ENCODE measurements around the gene IL31RA. TPM values are rescaled to one million over a fixed set of nuclear protein-coding genes. Genes with fewer than 3 reads are reported as not detected.
"Not testable (repeated sequence)": the region's sequence is repeated elsewhere in the genome, so short reads cannot be mapped to it uniquely, and the experiment has no call there.

IL31RA gene
- total RNA-seq, 2 experiments from 2014 or later = 0.15 to 0.28 TPM

DNA sequence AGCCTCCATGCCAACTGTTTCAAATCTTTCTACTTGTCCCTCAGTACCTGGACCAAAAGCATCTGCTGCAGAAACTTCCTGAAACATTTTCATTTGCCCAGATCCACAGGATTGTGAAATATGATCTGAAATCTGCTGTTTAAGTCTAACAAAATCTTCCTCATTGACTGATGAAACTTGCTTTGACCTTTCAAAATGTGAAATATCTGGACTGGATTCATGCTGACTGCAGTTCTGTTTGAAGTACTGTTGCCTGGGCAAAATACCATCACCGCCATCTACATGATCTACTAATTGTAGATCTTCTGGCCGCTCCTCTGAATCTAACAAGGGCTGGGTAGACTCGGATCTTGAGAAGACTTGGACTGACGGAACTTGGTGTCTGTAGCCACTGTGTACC is 90.0 kb downstream of the IL31RA start:
- H3K27ac Mint-ChIP-seq, DNase-seq, CTCF ChIA-PET, POLR2A ChIA-PET, H3K4me1 Mint-ChIP-seq, H3K27me3 Mint-ChIP-seq, H3K4me3 Mint-ChIP-seq, H3K9me3 Mint-ChIP-seq: not testable (repeated sequence)
- peaks cover 65% of the 10 kb centered on the region for H3K36me3 Mint-ChIP-seq (ENCODE audit: low read depth)

DNA sequence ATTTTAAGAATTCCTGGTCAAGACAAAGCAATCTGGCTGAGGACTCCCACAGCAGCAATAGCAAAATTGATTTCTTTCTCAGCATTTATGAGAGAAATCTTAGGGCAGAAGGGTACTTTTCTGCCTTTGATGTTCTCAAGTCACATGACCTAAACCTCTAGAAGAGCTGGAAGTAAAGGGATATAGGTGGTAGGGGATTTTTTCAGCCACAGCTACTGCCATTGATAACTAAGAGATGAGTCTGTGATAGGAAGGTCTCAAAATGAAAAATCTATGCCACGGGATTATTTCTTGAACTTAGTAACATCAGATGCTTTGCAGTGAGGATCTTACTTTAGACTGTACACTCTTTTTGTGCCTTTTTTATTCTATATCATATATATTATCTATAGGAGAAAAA is 108.1 kb downstream of the IL31RA start:
- H3K27me3 Mint-ChIP-seq = no peaks in the 10 kb centered on the region
- no peak overlapping the region for H3K27ac Mint-ChIP-seq
- H3K4me1 Mint-ChIP-seq = peaks cover 6% of the 10 kb centered on the region
- H3K36me3 Mint-ChIP-seq (ENCODE audit: low read depth) = peaks cover 57% of the 10 kb centered on the region
- no peak overlapping the region for H3K4me3 Mint-ChIP-seq
- ChIA-PET CTCF (interaction anchor here (1.0 to 1.3 kb wide), 2 partner anchors 23 to 242 kb away, joined by 3 read pairs; no protein-coding TSS in a partner anchor), POLR2A (no interaction called here)
- no peak for DNase-seq
- no peaks in the 10 kb centered on the region for H3K9me3 Mint-ChIP-seq

DNA sequence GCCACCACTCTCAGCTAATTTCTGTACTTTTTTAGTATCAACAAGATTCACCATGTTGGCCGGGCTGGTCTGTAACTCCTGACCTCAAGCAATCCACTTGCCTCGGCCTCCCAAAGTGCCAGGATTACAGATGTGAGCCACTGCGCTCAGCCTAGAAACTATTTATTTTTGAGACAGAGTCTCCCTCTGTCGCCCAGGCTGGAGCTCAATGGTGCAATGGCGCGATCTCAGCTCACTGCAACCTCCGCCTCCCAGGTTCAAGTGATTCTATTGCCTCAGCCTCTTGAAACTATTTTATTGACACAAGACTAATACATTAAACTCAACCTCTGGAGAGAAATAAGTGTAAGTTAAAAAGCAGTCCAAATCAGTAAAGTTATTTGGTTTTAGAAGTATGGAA is 109.6 kb downstream of the IL31RA start:
- H3K9me3 Mint-ChIP-seq = no peaks in the 10 kb centered on the region
- no peaks in the 10 kb centered on the region for H3K27me3 Mint-ChIP-seq
- H3K36me3 Mint-ChIP-seq (ENCODE audit: low read depth) = peaks cover 51% of the 10 kb centered on the region
- H3K27ac Mint-ChIP-seq = no peak overlapping the region
- POLR2A ChIA-PET = no interaction called here
- no peak for DNase-seq
- peaks cover 6% of the 10 kb centered on the region for H3K4me1 Mint-ChIP-seq
- H3K4me3 Mint-ChIP-seq = no peak overlapping the region
- CTCF ChIA-PET = no interaction called here

DNA sequence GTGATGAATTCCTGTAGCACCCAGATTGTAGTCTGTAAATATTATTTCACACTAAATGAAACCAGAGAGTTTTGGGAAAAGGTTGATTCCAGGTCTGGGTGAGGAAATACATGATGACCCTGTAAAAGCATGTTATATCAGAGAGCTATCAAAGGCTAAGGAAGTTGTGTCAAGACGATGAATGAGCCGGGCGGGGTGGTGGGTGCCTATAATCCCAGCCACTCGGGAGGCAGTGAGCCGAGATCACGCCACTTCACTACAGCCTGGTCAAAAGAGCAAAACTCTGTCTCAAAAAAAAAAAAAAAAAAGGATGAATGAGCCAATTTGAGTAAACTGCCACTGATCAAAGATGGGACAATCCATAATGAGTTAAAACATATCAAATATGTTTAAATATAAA is 114.4 kb downstream of the IL31RA start:
- POLR2A ChIA-PET = no interaction called here
- peaks cover 55% of the 10 kb centered on the region for H3K36me3 Mint-ChIP-seq (ENCODE audit: low read depth)
- no peak overlapping the region for H3K27ac Mint-ChIP-seq
- peaks cover 14% of the 10 kb centered on the region for H3K4me1 Mint-ChIP-seq
- H3K27me3 Mint-ChIP-seq = no peaks in the 10 kb centered on the region
- CTCF ChIA-PET = interaction anchor here (0.7 to 1.2 kb wide), 3 partner anchors 14 to 29 kb away, joined by 3 to 4 read pairs (median 3); no protein-coding TSS in a partner anchor
- no peak for DNase-seq
- H3K9me3 Mint-ChIP-seq = no peaks in the 10 kb centered on the region
- H3K4me3 Mint-ChIP-seq = no peak overlapping the region

DNA sequence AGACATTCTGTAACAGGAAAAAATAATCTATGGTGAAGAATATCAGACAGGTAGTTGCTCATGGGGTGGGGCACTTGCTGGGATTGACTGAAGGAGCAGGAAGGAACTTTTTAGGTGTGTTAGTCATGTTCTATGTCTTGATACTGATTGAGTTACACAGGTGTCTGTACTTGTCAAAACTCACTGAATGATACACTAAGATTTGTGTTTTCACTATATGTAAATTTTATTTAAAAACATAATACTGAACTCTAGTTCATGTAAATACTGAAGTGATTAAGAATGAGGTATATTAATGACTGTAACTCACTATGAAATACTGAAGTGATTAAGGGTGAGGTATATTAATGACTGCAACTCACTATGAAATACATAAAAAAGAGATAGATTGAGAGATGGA is 115.1 kb downstream of the IL31RA start:
- no peak overlapping the region for H3K27ac Mint-ChIP-seq
- H3K27me3 Mint-ChIP-seq = no peaks in the 10 kb centered on the region
- peaks cover 51% of the 10 kb centered on the region for H3K36me3 Mint-ChIP-seq (ENCODE audit: low read depth)
- no peak for DNase-seq
- no peaks in the 10 kb centered on the region for H3K9me3 Mint-ChIP-seq
- no peak overlapping the region for H3K4me3 Mint-ChIP-seq
- ChIA-PET CTCF (interaction anchor here (1.2 kb wide), 1 partner anchor 13 kb away, joined by 3 read pairs; no protein-coding TSS in a partner anchor), POLR2A (no interaction called here)
- H3K4me1 Mint-ChIP-seq = peaks cover 19% of the 10 kb centered on the region

DNA sequence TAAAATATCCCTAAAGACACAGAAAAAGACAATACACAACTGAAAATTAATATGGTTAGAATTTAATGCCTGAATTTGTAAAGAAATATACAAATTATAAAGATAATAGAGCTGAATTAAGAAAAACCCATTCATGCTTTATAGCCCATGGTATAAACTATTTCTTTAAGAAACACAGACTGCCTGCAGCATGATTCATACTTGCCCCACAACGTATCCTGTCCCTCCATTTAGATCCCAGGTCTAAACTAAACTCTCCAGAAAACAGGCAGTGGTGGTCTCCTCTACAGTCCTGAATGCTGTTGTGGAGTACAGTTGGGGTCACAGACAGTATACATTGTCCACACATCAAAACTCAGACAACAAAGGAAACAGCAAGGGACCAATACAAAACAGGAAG is 118.8 kb downstream of the IL31RA start:
- ChIA-PET POLR2A (interaction anchor here (0.6 to 1.2 kb wide), 2 partner anchors 24 to 517 kb away, joined by 3 read pairs; no protein-coding TSS in a partner anchor), CTCF (interaction anchor here (0.6 to 0.7 kb wide), 2 partner anchors 25 to 34 kb away, joined by 3 read pairs; partner anchors contain the start of gene IL6ST)
- Mint-ChIP-seq H3K27ac (no peak overlapping the region), H3K36me3 (ENCODE audit: low read depth) (peaks cover 44% of the 10 kb centered on the region), H3K4me1 (peaks cover 20% of the 10 kb centered on the region), H3K9me3 (no peaks in the 10 kb centered on the region), H3K4me3 (no peak overlapping the region), H3K27me3 (no peaks in the 10 kb centered on the region)
- no peak for DNase-seq

Other genes with a start within 250 kb of the IL31RA start
- 10 to 100 TPM; 23.7 to 24.3 TPM for gene SLC38A9, start 139.0 kb upstream of the IL31RA start, total RNA-seq
- under 1 TPM; 0.50 to 0.83 TPM for gene DDX4, start 113.3 kb upstream of the IL31RA start, total RNA-seq
- 10 to 100 TPM; 51.0 to 53.4 TPM for gene IL6ST, start 143.6 kb downstream of the IL31RA start, total RNA-seq

Measured in activated CD4-positive, alpha-beta memory T cell treated with anti-CD3 and anti-CD28 coated beads, Interleukin-2, amount 10 ng/mL, durations not matched to agents 7 days and 5 days (primary cell).